Ovary (tissue), 9 donors: ENCODE data around the gene PRR30. TPM values are rescaled to one million over a fixed set of nuclear protein-coding genes. Genes with fewer than 3 reads are reported as not detected.

Experiments
- DNase-seq, 5 donors: peaks; one replicate each; pipeline ENCODE4 v3.0.0-alpha.2; 2019 to 2020
- H3K27ac ChIP-seq, 2 donors: fragments of 200-600 bp; one replicate each; pipeline versions ENCODE4 v1.5.1 to v1.8.0; 2019 to 2022
- H3K27me3 ChIP-seq: fragments of 200-600 bp; one replicate; pipeline ENCODE4 v1.8.0; 2022
- H3K36me3 ChIP-seq: fragments of 200-600 bp; sonication (generic); one replicate; pipeline ENCODE4 v1.5.1; 2019
- H3K4me1 ChIP-seq: one replicate; pipeline ENCODE4 v1.8.1; 2013; ENCODE audit warnings: mild to moderate bottlenecking, moderate library complexity; ENCODE audit not compliant: insufficient read depth
- H3K4me3 ChIP-seq: fragments of 200-600 bp; sonication (generic); one replicate; pipeline ENCODE4 v1.5.1; 2017
- H3K9me3 ChIP-seq, 2 donors: fragments of 200-600 bp in 1 of 2; sonication (generic) in 1 of 2; one replicate each; pipeline versions ENCODE4 v1.5.1 to v1.8.1; 2013 to 2019; ENCODE audit warnings: mild to moderate bottlenecking in 1 of 2, moderate library complexity in 1 of 2
- CTCF ChIP-seq, 3 donors: fragments of 450-650 bp in 2 of 3; fragments of 200-600 bp in 1 of 3; IDR thresholded peaks; one replicate each; pipeline versions ENCODE4 v1.5.1 to v1.8.0; 2016 to 2022; ENCODE audit warnings: antibody characterized with exemption in 3 of 3, mild to moderate bottlenecking in 1 of 3
- EP300 ChIP-seq: sonication (generic); formaldehyde crosslinking; IDR thresholded peaks from one replicate; pipeline ENCODE4 v1.6.1; 2017; ENCODE audit warnings: antibody characterized with exemption
- POLR2A ChIP-seq: fragments of 450-650 bp; IDR thresholded peaks from one replicate; pipeline ENCODE4 v1.6.1; 2017; ENCODE audit warnings: antibody characterized with exemption, mild to moderate bottlenecking, moderate library complexity
- WGBS, 3 donors: extraction: QIAGEN DNeasy Blood & Tissue Kit in 1 of 3; methylation state at CpG; one replicate each; pipeline versions ENCODE4 v1.1.5 to v1.1.7; 2013 to 2017; 5-methylcytosine and 5-hydroxymethylcytosine counted together
- intact Hi-C, 4 donors: fragments of 100-400 bp; cut with DNase I; formaldehyde crosslinking; loops; one replicate each; pipeline versions ENCODE4 v1.11.0 to v1.15.1; 2022 to 2023
- polyA plus RNA-seq, 2 donors: library from polyadenylated mRNA; stranded (reverse); fragments of 200-250 nt in 1 of 2; fragments of 350-450 nt in 1 of 2; fragmentation: Illumina TruSeq in 1 of 2; extraction: RNeasy Lipid Tissue Mini Kit (QIAGEN cat#74804) in 1 of 2; gene quantifications; one replicate each; pipeline ENCODE4 v1.2.3, GENCODE V29; 2013 to 2014
- total RNA-seq, 7 donors: library from RNA; depleted of rRNA in 2 of 7; stranded (reverse); fragments of >200 nt in 2 of 7; fragmentation: NEBNext Ultra II Directional in 3 of 7; extraction: Animal tissue kit (Norgen Biotek cat#: 25700) in 3 of 7; gene quantifications; one replicate each; pipeline versions ENCODE4 v1.1.0 to v1.2.4, GENCODE V29; 2016 to 2023
- donor health status: DM: no; HTN: no; CAD: no; lungs with moderate emphysema.
- donor health status: DM: no; HTN: no; CAD: no.
- donor health status: Bipolar disorder and iron deficiency.
- donor health status: DM: yes; HTN: yes; CAD: no.
- donor health status: DM: no; HTN: no; CAD: no.
- donor health status: DM: yes; HTN: yes; CAD: no.

The PRR30 gene
- total and polyA plus RNA-seq, 9 donors: not detected

- TF ChIP-seq POLR2A (no peak), EP300 (no peak), CTCF (IDR thresholded peaks at IDR 0.05) (no peak)
- Histone ChIP-seq H3K4me1 (no peaks in the 10 kb centered on the region), H3K27ac (no peak overlapping the region), H3K27me3 (no peaks in the 10 kb centered on the region), H3K36me3 (no peaks in the 10 kb centered on the region), H3K9me3 (no peaks in the 10 kb centered on the region), H3K4me3 (no peak overlapping the region)
- 73 to 77% (median 77%) methylated on average over 2 of the region's 2 CpGs for WGBS, 3 donors
- DNase-seq: peak in 1 of 5 donors; percentile 11
- intact Hi-C loops: loop anchor here (5.0 to 10.0 kb wide), 4 partner anchors 97 to 187 kb away; partner anchors contain the start of genes DNAJC5G (in 3 of the 4) and TRIM54 (in 1 of the 4)
Measured at GRCh38 chr2:27095427-27095744, 43.8 kb downstream of the PRR30 start.

DNA sequence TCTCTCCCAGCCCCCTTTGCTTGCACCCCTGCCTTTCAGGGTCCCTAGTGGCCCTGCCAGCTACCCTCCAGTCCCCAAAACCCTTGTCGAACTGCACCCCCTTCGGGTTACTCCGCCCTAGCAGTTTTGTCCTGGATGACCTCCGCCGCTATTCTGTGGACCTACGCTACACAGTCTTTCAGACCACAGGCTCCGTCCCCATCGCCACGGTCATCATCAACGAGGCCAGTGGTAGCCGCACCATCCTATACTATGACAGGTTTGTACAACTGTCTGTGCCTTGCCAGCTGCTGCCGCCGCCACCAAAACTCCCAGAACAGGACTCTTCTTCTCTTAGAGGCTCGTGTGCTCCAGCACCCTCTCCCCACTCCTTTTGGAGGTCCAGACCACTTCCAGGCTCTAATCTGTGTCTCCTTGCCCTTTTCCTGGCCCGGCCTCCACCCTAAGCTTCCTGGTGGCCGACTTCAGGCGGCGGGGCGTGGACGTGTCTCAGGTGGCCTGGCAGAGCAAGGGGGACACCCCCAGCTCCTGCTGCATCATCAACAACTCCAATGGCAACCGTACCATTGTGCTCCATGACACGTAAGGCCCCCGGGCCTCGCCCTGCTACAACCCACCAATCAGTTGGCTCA is 44.7 kb downstream of the PRR30 start:
- intact Hi-C loops: loop anchor here in 1 of 4 donors (10.0 kb wide), 1 partner anchor 180 kb away; the partner anchor contains the start of gene DNAJC5G
- no peak overlapping the region for H3K27ac ChIP-seq
- H3K4me1 ChIP-seq: no peaks in the 10 kb centered on the region
- DNase-seq: peak in 2 of 5 donors; percentile 15 to 40
- TF ChIP-seq CTCF (IDR thresholded peaks at IDR 0.05) (no peak), EP300 (no peak)
- no peaks in the 10 kb centered on the region for H3K36me3 ChIP-seq
- WGBS, 3 donors: 90 to 91% (median 91%) methylated on average over 24 of the region's 24 CpGs
- no peak overlapping the region for H3K4me3 ChIP-seq
- no peaks in the 10 kb centered on the region for H3K27me3 ChIP-seq
- H3K9me3 ChIP-seq: no peaks in the 10 kb centered on the region

DNA sequence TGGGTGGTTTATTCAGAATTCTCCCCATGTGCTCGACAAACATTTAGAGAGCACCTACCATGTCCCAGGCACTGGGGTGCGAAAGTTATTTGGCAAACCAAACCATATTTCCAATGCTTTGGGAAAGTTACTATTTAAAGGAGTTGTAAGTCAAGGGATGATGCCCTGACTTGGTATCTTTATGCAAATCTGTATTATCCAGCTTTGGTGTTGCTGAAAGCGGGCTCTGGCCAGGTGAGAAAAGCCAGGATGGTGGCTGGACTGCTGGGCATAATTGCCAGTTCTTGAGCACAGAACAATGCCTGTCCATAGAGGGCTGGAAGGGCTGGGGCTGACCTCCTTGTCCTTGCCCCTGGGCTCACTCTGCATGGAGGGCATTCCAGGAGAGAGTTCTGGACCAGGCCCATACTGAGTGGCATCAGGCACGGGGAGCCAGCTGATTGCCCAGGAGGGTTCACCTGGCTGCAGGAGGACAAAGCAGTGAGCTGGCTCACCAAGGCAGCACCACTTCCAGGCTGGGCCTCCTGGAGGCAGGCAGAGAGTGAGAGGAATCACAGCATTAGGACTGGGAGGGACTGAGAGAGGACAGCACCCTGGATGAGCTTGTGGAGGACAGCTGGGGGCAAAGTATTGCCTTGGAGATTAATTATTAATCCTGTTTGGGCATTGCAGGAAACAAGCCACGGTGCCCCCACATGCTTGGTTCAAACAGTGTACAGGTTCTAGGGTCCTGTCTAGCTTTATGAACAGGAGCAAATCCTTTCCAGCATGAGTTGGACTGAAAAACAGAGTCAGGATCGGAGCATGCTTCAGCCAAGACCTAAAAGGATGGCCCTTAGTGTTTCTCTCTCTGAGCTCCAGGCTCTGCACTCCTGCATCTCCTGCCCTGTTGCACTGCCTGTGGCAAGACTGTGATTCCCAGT is 45.5 kb downstream of the PRR30 start:
- WGBS, 3 donors: 88 to 95% (median 88%) methylated on average over 6 of the region's 6 CpGs
- no peaks in the 10 kb centered on the region for H3K27me3 ChIP-seq

More for the DNA sequence above, 45.5 kb downstream of the PRR30 start:
- H3K36me3 ChIP-seq: no peaks in the 10 kb centered on the region
- H3K27ac ChIP-seq: no peak overlapping the region
- no peak overlapping the region for H3K4me3 ChIP-seq
- no peak for TF ChIP-seq CTCF (IDR thresholded peaks at IDR 0.05)
- TF ChIP-seq POLR2A: no peak
- no peak for TF ChIP-seq EP300
- intact Hi-C loops: loop anchor here in 1 of 4 donors (10.0 kb wide), 1 partner anchor 181 kb away; the partner anchor contains the start of gene DNAJC5G
- no peaks in the 10 kb centered on the region for H3K9me3 ChIP-seq
- H3K4me1 ChIP-seq: no peaks in the 10 kb centered on the region
- DNase-seq: no peak
